ENCODE results near the gene PAX5.

The PAX5 gene

DNA sequence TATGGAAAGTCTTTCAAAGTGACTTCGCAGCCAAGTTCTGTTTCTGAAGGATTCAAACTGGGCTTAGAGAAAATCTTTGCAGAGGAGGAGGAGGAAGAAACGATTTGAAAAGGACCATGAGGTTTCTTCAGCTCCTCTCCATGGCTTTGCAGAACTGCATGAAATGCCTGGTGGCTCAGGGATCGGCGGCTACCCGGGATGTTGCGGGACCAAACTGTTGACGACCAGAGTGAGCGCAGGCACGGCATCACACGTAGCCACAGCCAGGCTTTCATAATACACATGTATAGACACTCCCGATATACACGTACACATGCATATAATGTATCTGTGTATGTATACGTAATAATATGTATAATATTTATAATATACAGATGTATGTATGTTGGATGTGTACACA lies 180.0 kb downstream of the PAX5 start:
- Histone ChIP-seq H3K9ac (ENCODE audit: low read depth, low read length) (no peak overlapping the region), H3K27me3 (ENCODE audit: insufficient read depth, low read length) (no peaks in the 10 kb centered on the region; the same call in 1 of the 2 replicates), H3K36me3 (ENCODE audit: insufficient read depth, low read depth, low read length) (no peaks in the 10 kb centered on the region), H3K9me3 (ENCODE audit: insufficient read depth, low read depth, low read length) (no peaks in the 10 kb centered on the region), H3K27ac (ENCODE audit: low read length) (no peak overlapping the region), H3K4me3 (ENCODE audit: low read length) (no peak overlapping the region), H3K4me1 (ENCODE audit: insufficient read depth, low read length) (peaks cover 5% of the 10 kb centered on the region; the same call in 1 of the 2 replicates)

- Histone ChIP-seq H3K4me1 (ENCODE audit: insufficient read depth, low read length) (peaks cover 5% of the 10 kb centered on the region; the same call in 1 of the 2 replicates), H3K27me3 (ENCODE audit: insufficient read depth, low read length) (no peaks in the 10 kb centered on the region; the same call in 1 of the 2 replicates), H3K9me3 (ENCODE audit: insufficient read depth, low read depth, low read length) (no peaks in the 10 kb centered on the region), H3K27ac (ENCODE audit: low read length) (no peak overlapping the region), H3K36me3 (ENCODE audit: insufficient read depth, low read depth, low read length) (no peaks in the 10 kb centered on the region), H3K4me3 (ENCODE audit: low read length) (no peak overlapping the region), H3K9ac (ENCODE audit: low read depth, low read length) (no peak overlapping the region)
Observed at GRCh38 chr9:36853233-36853632, 180.8 kb downstream of the PAX5 start.

- H3K36me3 ChIP-seq (ENCODE audit: insufficient read depth, low read depth, low read length): no peaks in the 10 kb centered on the region
- no peaks in the 10 kb centered on the region for H3K9me3 ChIP-seq (ENCODE audit: insufficient read depth, low read depth, low read length)
- H3K9ac ChIP-seq (ENCODE audit: low read depth, low read length): no peak overlapping the region
- no peak overlapping the region for H3K4me3 ChIP-seq (ENCODE audit: low read length)
- H3K27me3 ChIP-seq (ENCODE audit: insufficient read depth, low read length): no peaks in the 10 kb centered on the region; the same call in 1 of the 2 replicates
- H3K4me1 ChIP-seq (ENCODE audit: insufficient read depth, low read length): peaks cover 5% of the 10 kb centered on the region; the same call in 1 of the 2 replicates
- no peak overlapping the region for H3K27ac ChIP-seq (ENCODE audit: low read length)
Observed at GRCh38 chr9:36849943-36850342, 184.1 kb downstream of the PAX5 start.

GRCh38 chr9:36848946-36849345 lies 185.1 kb downstream of the PAX5 start:
- Histone ChIP-seq H3K36me3 (ENCODE audit: insufficient read depth, low read depth, low read length) (no peaks in the 10 kb centered on the region), H3K9me3 (ENCODE audit: insufficient read depth, low read depth, low read length) (no peaks in the 10 kb centered on the region), H3K27me3 (ENCODE audit: insufficient read depth, low read length) (no peaks in the 10 kb centered on the region; the same call in 1 of the 2 replicates), H3K9ac (ENCODE audit: low read depth, low read length) (no peak overlapping the region; the same call in 1 of the 2 replicates), H3K4me1 (ENCODE audit: insufficient read depth, low read length) (peaks cover 4% of the 10 kb centered on the region; the same call in 1 of the 2 replicates), H3K4me3 (ENCODE audit: low read length) (no peak overlapping the region), H3K27ac (ENCODE audit: low read length) (no peak overlapping the region)

DNA sequence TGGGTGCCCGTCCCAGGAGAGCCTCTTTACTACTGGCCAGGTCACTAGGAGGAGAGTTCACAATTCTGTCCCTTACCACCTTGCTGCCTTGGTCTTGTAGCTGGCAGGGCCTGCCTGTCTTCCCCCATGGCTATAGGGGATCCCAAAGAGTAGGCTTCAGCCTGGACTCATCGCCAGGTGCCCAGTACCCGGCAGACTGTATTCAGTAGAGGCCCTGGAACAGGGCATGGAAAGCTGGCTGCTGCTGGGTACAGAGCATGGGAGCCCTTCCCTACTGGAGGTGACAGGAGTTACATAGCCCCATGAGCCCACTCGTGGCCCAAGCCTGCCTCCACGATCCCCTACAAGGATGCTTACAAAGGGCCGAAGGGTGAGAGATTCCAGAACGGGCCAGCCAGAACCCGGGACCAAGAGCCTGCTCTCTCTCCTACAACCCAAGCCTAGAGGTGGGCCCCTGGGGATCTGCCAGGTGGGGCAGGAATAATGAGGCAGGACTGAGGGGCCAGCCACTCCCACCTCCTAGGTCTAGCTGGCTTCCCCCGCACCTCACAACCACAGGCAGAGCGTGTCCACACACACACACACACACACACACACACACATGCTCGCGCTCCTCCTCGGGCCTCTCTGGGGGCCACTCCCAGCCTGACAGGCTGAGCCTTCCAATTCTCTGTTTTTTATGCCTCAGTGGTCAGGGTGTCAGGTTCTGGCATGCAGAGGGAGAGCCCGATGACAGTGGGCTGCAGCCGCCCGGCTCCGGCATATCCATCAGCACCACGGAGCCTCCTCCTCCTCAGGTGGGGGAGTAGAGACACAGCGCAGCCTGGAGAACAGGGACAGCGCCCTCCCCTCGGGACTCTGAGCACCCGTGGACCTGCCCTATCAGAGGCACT lies 186.0 kb downstream of the PAX5 start:
- Histone ChIP-seq H3K27me3 (ENCODE audit: insufficient read depth, low read length) (no peaks in the 10 kb centered on the region), H3K9ac (ENCODE audit: low read depth, low read length) (no peak overlapping the region), H3K4me3 (ENCODE audit: low read length) (no peak overlapping the region), H3K36me3 (ENCODE audit: insufficient read depth, low read depth, low read length) (no peaks in the 10 kb centered on the region), H3K9me3 (ENCODE audit: insufficient read depth, low read depth, low read length) (no peaks in the 10 kb centered on the region), H3K27ac (ENCODE audit: low read length) (no peak overlapping the region), H3K4me1 (ENCODE audit: insufficient read depth, low read length) (no peaks in the 10 kb centered on the region)

- Histone ChIP-seq H3K27ac (ENCODE audit: low read length) (no peak overlapping the region), H3K9me3 (ENCODE audit: insufficient read depth, low read depth, low read length) (no peaks in the 10 kb centered on the region), H3K4me3 (ENCODE audit: low read length) (no peak overlapping the region), H3K4me1 (ENCODE audit: insufficient read depth, low read length) (peaks cover 7% of the 10 kb centered on the region; the same call in 1 of the 2 replicates), H3K36me3 (ENCODE audit: insufficient read depth, low read depth, low read length) (no peaks in the 10 kb centered on the region), H3K27me3 (ENCODE audit: insufficient read depth, low read length) (no peaks in the 10 kb centered on the region), H3K9ac (ENCODE audit: low read depth, low read length) (no peak overlapping the region)
Observed at GRCh38 chr9:36846621-36847020, 187.4 kb downstream of the PAX5 start.

DNA sequence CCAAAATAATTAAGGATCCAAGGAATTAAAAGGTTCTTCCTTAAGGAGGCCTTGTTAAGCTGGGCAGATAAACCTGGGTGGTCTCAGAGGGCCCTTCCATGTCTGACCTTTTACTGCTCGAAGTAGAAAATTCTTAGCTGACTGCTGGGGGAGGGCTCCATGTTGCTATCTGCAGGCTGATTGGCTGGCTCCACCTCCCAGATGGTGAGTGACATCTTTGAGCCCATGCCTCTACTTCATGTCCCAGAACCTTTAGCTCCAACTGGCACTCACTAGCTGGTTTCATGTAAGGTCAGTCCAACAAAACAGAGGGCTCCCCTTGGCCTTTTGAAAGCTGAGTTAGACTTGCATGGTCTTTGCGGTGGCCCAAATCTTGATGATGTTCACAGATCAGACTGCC lies 188.2 kb downstream of the PAX5 start:
- Histone ChIP-seq H3K9ac (ENCODE audit: low read depth, low read length) (no peak overlapping the region), H3K27me3 (ENCODE audit: insufficient read depth, low read length) (no peaks in the 10 kb centered on the region), H3K36me3 (ENCODE audit: insufficient read depth, low read depth, low read length) (no peaks in the 10 kb centered on the region), H3K27ac (ENCODE audit: low read length) (no peak overlapping the region), H3K4me3 (ENCODE audit: low read length) (no peak overlapping the region), H3K4me1 (ENCODE audit: insufficient read depth, low read length) (peaks cover 13% of the 10 kb centered on the region; the same call in 1 of the 2 replicates), H3K9me3 (ENCODE audit: insufficient read depth, low read depth, low read length) (no peaks in the 10 kb centered on the region)

- Histone ChIP-seq H3K36me3 (ENCODE audit: insufficient read depth, low read depth, low read length) (no peaks in the 10 kb centered on the region), H3K27ac (ENCODE audit: low read length) (no peak overlapping the region), H3K4me1 (ENCODE audit: insufficient read depth, low read length) (peaks cover 13% of the 10 kb centered on the region; the same call in 1 of the 2 replicates), H3K9me3 (ENCODE audit: insufficient read depth, low read depth, low read length) (no peaks in the 10 kb centered on the region), H3K27me3 (ENCODE audit: insufficient read depth, low read length) (no peaks in the 10 kb centered on the region), H3K4me3 (ENCODE audit: low read length) (no peak overlapping the region), H3K9ac (ENCODE audit: low read depth, low read length) (no peak overlapping the region)
Observed at GRCh38 chr9:36844961-36845360, 189.1 kb downstream of the PAX5 start.

DNA sequence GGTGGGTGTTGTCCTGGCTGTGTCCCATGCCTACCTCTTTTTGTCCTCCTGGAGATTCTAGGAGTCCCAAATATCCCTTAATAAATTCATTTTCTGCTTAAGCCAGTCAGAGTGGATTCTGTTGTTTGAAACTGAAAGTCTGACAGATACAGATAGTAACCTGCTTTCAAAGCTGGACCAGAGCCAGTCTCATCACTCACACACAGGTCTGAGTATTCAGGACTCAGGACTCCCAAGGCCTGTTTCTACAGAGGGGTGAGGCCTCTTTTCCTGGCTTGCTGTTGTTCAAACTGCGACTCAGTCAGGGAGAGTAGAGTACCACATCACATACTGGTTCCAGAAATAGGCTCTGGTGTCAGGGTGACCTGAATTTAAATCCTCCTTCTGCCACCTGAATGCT lies 190.1 kb downstream of the PAX5 start:
- Histone ChIP-seq H3K9ac (ENCODE audit: low read depth, low read length) (no peak overlapping the region), H3K27me3 (ENCODE audit: insufficient read depth, low read length) (no peaks in the 10 kb centered on the region), H3K9me3 (ENCODE audit: insufficient read depth, low read depth, low read length) (no peaks in the 10 kb centered on the region), H3K36me3 (ENCODE audit: insufficient read depth, low read depth, low read length) (no peaks in the 10 kb centered on the region), H3K4me3 (ENCODE audit: low read length) (no peak overlapping the region), H3K4me1 (ENCODE audit: insufficient read depth, low read length) (peaks cover 13% of the 10 kb centered on the region; the same call in 1 of the 2 replicates), H3K27ac (ENCODE audit: low read length) (no peak overlapping the region)

DNA sequence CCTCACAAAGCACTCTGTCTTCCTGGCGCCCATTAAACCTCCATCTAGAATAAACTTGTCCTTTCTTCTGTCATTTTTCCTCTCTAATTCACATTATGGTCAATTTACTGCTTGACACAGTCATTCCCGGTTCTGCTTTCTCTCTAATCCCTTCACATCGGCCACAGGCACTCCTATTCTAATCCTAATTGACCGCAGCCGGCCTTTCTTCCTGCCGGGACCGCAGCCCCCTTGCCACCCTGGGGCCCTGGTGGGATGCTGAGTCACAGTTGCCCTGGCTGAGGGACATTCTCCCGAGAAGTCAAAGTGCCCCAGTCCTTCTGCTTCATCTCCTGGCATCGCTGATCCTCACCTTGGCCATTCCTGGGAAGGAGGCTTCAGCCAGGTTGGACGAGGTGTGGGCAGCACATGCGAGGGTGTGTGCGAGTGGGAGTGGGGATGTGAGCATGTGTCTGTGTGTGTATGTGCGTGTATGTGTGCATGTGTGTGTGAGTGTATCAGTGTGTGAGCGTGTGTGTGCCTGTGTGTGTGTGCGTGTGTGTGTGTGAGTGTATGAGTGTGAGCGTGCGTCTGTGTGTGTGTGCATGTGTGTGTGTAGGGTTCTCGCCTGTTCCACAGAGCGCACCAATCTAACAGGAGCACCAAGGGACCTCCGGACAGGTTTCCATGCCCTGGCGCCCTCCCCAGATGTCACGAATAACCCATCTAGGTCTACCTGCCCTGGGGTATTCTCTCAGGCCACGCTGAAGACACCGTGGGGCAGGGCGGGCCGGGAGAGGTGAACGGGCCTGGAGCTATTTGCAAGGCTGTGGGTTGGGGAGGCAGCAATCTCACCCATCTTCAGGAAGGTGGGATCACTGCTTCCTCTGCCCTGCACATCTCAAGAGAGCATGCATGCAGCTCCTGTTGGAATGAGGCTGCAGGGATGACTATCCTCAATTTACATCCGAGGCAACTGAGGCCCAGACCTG lies 191.2 kb downstream of the PAX5 start:
- no peak overlapping the region for H3K9ac ChIP-seq (ENCODE audit: low read depth, low read length)
- H3K4me3 ChIP-seq (ENCODE audit: low read length): no peak overlapping the region
- no peaks in the 10 kb centered on the region for H3K36me3 ChIP-seq (ENCODE audit: insufficient read depth, low read depth, low read length)
- no peaks in the 10 kb centered on the region for H3K9me3 ChIP-seq (ENCODE audit: insufficient read depth, low read depth, low read length)
- no peak overlapping the region for H3K27ac ChIP-seq (ENCODE audit: low read length)
- peaks cover 13% of the 10 kb centered on the region; the same call in 1 of the 2 replicates for H3K4me1 ChIP-seq (ENCODE audit: insufficient read depth, low read length)
- no peaks in the 10 kb centered on the region for H3K27me3 ChIP-seq (ENCODE audit: insufficient read depth, low read length)

- no peak overlapping the region for H3K9ac ChIP-seq (ENCODE audit: low read depth, low read length)
- no peaks in the 10 kb centered on the region for H3K36me3 ChIP-seq (ENCODE audit: insufficient read depth, low read depth, low read length)
- H3K9me3 ChIP-seq (ENCODE audit: insufficient read depth, low read depth, low read length): no peaks in the 10 kb centered on the region
- no peak overlapping the region for H3K27ac ChIP-seq (ENCODE audit: low read length)
- H3K4me3 ChIP-seq (ENCODE audit: low read length): no peak overlapping the region
- peaks cover 13% of the 10 kb centered on the region; the same call in 1 of the 2 replicates for H3K4me1 ChIP-seq (ENCODE audit: insufficient read depth, low read length)
- H3K27me3 ChIP-seq (ENCODE audit: insufficient read depth, low read length): no peaks in the 10 kb centered on the region
Observed at GRCh38 chr9:36840898-36841536, 193.1 kb downstream of the PAX5 start.
